ENCODE measurements around the gene TRPM1.

DNA sequence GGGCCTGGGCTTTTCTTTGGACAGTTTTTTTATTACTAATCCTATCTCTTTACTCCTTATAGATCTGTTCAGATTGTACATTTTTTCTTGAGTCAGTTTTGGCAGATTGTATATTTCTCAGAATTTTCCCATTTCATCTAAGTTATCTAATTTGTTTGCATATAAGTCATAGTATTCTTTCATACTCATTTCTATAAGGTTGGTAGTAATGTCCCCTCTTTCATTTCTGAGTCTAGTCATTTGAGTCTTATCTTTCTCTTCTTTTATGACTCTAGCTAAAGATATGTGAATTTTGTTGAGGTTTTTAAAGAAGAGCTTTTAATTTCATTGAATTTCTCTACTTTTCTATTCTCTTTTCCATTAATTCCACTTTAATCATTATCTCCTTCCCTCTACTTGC is 27.2 kb downstream of the TRPM1 start:
- no peak for TF ChIP-seq POLR2A (IDR thresholded peaks at IDR 0.05; ENCODE audit: low read length)
- no peak for TF ChIP-seq GATA1 (IDR thresholded peaks at IDR 0.05; ENCODE audit: low read depth, low read length)

All from erythroblast (primary cell).